GM18519 (cell line): ENCODE results near the gene TMEM267.
"Not testable (repeated sequence)": the region's sequence is repeated elsewhere in the genome, so short reads cannot be mapped to it uniquely, and the experiment has no call there.

Experiments used
- ATAC-seq: cut with Tn5 transposase; IDR thresholded peaks from one replicate; pipeline ENCODE4 v1.9.1; 2021; ENCODE audit warnings: mild to moderate bottlenecking, moderate library complexity; ENCODE audit not compliant: unreplicated experiment, low FRiP score

Gene TMEM267

GRCh38 chr5:43461066-43461465 lies 22.6 kb downstream of the TMEM267 start:
- no peak for ATAC-seq

DNA sequence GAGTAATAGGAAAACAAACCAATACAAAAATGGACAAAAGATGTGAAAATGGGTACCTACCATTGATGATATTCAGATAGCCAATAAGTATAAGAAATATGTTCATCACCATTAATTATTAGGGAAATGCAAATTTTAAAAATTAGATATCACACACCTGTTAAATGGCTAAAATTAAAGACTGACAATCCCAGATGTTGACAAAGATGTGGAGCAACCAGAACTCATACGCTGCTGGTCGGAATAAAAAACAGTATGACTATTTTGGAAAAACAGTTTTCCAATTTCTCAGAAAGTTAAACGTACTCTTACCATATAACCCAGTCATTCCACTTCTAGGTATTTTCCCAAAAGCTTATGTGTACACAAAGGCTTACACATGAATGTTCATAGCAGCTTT lies 27.1 kb downstream of the TMEM267 start:
- no peak for ATAC-seq

GRCh38 chr5:43441575-43441974 lies 42.1 kb downstream of the TMEM267 start:
- ATAC-seq: not testable (repeated sequence)

DNA sequence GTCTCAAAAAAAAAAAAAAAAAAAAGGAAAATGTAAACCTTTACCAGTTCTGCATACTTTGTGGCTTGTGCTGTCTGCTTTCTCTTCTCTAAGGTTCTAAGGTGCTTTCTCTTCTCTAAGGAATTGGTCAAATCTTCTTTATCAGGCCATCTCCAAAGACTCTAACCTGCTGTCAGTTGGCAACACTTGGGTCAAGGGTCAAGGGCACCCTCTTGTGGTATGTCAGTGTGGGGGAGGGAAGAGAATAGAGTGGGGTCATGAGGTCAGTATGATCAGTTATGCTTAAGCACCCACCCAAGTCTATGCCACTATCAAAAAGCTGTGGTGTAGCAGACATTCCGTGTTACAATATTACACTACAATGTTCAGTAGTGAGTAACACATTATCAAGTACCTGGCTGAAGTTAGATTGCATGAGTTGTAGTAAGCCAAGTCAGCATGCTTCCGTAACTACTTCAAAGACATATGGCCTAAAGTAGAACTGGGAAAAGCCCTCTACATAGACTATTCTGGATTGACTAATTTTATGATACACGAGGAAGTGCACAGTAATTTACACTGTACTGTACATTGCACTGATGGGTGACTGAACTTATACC lies 46.5 kb downstream of the TMEM267 start:
- no peak for ATAC-seq

DNA sequence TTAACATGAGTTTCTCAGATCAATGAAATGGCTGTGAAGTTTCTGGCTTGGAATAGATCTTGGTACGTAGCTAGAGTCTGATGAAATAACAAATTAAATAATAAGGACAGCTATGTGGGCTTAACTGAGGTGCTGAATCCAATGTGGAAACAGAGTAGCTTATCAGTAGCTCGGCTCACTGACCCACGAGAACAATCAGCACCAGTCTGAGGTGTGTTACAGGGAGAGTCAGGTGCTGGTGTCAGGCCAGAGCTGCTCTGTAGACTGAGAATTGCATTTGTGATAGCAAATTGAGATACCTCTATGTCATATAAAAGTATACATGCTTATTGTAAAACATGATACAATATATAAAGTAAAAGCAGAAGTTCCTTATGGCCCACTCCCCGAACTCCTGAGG lies 50.3 kb downstream of the TMEM267 start:
- no peak for ATAC-seq

- ATAC-seq: no peak
Measured at GRCh38 chr5:43432486-43433375, 50.9 kb downstream of the TMEM267 start.

DNA sequence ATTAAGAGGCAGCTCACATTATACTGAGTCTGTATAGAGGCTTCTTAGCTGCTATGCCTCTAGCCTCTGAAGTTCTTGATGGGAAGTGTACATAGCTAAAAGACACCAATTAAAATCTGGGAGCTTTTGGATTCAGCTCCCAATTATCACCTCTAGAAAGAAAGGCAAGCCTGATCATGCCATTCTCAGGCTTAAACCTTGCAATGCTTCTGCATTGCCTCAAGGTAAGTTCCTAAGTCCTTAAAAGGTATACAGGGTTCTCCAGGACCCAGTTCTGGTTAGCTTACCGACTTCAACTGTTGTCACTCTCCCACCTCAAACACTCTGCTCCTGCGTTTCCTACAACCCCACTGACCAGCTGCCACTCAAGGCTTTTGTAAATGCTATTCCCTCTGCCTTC lies 54.0 kb downstream of the TMEM267 start:
- ATAC-seq: no peak

DNA sequence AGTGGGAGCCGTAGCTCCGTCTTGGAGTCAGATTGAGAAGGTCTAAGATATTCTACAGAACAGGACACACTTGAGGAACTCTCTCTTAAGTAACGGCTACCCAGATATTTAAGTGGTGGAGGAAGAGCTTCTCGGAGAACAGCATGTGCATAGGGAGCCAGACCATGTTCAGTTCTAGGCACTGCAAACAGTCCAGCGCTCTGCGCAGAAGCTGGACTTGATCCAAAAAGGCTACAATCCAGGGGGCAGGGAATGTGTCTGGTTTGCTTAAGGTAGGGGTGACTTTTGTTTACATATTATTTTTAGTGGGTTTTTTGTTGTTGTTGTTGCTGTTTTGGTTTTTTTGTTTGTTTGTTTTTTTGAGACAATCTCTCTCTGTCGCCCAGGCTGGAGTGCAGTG lies 54.6 kb downstream of the TMEM267 start:
- no peak for ATAC-seq

DNA sequence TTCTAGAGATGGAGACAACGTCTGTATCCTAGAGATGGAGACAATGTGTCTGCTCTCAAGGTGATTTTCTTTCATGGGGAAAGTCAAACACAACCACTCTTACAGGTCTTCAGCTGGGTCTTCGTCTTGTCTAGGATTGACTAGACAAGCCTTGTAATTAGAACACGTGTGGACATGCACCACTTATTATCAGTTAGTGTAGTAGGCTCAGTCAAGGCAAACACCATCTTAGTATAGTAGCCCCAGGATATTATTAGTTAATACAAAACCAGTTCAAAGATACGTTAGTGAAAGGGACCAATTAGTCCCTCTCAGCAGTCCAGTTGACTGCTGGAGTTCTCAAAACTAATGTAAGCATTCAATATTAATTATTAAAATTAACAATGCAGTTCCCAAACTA lies 56.4 kb downstream of the TMEM267 start:
- no peak for ATAC-seq

DNA sequence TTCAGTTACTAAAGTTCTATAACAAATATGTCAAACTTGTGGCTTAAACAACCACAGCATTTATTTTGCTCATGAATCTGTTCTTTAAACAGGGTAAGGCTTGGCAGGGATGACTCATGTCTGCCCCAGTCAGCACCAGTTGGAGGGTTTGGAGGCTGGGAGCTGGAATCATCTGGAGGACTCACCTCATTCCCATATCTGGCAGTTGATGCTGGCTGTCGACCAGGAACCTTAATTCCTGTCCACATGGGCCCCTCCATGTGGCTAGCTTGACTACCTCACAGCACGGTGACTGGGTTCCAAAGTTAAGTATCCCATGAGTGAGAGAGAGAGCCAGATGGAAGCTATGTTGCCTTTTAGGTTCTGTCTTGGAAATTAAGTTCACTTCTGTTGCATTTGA lies 57.7 kb downstream of the TMEM267 start:
- no peak for ATAC-seq

DNA sequence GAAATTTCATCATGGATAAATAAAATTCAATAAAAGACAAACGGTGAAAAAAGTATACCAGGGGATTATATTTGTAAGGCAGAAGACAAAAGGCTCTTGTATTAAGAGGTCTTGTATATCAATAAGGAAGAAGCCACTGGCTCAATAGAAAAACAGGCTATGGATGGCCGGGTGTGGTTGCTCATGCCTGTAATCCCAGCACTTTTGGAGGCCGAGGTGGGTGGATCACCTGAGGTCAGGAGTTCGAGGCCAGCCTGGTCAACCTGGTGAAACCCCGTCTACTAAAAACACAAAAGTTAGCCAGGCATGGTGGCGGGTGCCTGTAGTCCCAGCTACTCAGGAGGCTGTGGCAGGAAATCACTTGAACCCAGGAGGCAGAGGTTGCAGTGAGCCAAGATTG lies 60.6 kb downstream of the TMEM267 start:
- not testable (repeated sequence) for ATAC-seq

- no peak for ATAC-seq
Measured at GRCh38 chr5:43422143-43422542, 61.5 kb downstream of the TMEM267 start.

- no peak for ATAC-seq
Measured at GRCh38 chr5:43421450-43422133, 62.1 kb downstream of the TMEM267 start.

GRCh38 chr5:43420241-43420640 lies 63.4 kb downstream of the TMEM267 start:
- no peak for ATAC-seq

- ATAC-seq: no peak
Measured at GRCh38 chr5:43418561-43418960, 65.1 kb downstream of the TMEM267 start.

DNA sequence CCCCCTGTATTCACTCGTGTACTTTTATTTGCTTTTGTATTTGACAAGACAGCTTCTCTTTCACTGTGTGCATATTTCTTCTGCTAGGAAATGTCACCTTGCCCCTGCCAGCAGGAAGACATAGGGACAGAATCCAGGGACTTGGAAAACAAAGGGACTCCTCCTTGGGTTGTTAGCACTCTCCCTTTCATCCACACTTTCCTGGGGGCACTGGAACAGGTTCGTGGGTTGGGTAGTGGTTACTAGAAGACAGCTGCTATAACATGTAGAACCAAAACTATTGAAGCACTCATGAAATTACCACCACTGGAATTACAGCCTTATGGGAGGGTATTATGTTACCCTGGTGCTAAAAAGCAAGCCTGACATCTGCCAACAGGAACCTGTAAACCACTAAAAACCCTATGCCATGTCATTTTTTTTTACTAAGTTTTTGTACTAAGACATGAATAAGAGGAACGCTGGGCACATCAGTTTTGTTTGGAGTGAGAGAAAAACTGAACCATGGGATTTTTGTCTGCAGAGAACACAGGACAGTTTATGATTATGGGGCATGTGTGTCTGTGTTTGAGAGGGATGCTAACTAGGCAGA lies 66.8 kb downstream of the TMEM267 start:
- ATAC-seq: no peak

GRCh38 chr5:43415935-43416802 lies 67.5 kb downstream of the TMEM267 start:
- no peak for ATAC-seq

DNA sequence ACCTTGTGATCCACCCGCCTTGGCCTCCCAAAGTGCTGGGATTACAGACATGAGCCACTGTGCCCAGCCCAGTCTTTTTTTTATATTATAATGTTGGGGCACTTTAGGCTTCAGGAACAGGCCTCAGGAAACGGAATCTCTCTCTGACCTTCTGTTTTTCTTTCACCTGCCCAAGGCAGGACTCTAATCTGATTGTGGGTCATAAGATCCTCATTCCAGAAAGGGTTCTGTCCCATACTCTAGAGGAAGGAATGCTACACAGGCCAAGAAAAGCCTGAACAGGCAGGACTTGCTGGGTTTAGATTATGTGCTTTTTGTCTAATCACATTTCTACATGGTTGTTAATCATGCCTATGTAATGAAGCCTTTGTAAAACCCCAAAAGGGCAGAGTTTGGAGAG lies 69.7 kb downstream of the TMEM267 start:
- ATAC-seq: no peak

DNA sequence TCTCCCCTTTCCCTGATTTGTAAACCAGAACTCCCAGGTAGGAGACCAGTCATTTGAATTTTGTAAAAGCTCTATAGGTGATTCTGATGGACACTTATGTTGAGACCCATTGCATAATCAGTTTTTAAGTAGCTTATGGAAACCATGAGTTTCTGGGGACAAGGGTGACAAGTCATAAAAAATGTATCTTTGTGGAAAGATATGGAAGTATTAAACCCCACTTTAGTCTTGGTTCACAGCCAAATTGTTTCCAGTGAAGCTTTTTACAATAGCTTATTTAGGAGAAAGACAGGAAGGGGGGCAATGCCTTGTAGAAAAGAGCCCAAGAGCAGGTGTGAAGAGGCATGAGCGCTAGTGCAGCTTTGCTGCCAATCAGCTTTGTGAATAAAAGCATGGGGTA lies 71.0 kb downstream of the TMEM267 start:
- no peak for ATAC-seq

- ATAC-seq: no peak
Measured at GRCh38 chr5:43412156-43412555, 71.5 kb downstream of the TMEM267 start, which contains the start of gene CCL28. Gene CCL28 (minus strand): TSS chr5:43412391. CDS start chr5:43412316, 75 bp downstream.
